EH (cell line): ENCODE data around the gene TIMM10.

ENCODE experiments used
- DNase-seq: peaks from one replicate; pipeline ENCODE4 v3.0.0-alpha.2; 2015; ENCODE audit warnings: low read depth

Gene TIMM10

DNA sequence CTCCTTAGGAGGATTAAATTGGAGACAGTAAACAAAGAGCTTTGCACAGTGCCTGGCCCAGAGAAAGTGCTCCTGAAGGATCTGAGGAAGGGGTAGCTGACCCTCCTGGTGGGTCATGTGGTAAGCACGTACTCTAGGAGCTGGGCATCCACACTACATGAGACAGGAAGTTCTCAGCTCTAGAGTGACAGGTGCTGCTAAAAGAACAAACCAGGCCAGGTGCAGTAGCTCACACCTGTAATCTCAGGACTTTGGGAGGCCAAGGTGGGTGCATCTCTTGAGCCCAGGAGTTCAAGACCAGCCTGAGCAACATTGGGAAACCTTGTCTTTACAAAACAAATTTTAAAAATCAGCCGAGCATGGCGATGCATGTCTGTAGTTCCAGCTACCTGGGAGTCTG lies 28.2 kb downstream of the TIMM10 start:
- no peak for DNase-seq

DNA sequence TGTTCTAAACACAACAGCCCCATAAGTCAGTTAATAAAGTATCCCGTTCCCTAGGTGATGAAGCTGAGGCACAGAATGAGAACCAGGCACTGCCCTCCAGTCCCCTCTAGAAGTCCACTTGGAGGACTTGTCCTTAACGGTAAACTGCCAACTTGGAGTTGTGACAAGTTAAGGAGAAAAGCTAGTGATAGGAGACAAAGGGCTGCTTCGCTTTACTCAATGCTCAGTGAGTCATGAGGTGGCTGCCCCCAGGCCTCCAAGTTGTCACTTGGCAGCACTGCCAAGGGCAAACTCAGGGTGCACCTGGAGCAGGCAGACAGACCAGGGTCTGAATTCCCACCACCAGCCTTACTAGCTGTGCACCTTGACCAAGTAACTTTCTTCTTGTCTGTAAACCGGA lies 28.6 kb downstream of the TIMM10 start:
- no peak for DNase-seq

DNA sequence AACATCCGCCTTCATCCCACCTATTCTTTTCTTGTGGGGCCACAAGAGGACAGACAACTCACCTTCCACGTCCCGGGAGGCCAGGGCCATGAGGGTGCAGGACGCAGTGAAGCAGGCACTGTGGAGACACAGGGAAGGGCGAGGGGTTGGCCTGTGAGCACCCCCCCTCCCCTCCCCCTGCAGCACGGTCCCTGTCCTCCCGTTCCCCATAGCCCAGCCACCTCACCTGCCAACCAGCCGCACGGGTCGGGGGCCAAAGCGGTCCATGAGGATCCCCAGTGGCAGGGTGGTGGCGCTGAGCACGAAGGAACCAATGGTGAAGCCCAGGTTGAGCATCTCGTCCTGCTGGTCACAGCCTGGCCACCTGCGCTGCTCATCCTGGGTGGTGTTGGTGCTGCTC lies 29.6 kb downstream of the TIMM10 start:
- DNase-seq = no peak

DNA sequence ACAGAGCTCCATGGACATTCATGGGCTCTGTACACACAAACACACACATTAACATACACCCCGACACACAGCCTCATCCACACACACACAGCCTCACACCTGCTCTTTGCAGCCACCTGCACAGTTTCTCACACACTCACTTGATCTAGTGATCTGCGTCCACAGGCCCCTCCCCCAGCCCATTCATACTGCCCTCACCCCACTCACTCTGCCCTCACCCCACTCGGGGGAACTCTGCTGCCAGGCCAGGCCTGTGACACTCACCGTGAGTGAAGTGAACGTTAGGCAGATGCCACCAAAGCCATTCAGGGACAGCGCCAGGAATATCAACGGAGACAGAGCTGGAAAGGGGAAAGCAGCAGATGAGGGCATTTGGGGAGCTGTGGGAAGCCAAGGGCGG lies 30.0 kb downstream of the TIMM10 start:
- no peak for DNase-seq

DNA sequence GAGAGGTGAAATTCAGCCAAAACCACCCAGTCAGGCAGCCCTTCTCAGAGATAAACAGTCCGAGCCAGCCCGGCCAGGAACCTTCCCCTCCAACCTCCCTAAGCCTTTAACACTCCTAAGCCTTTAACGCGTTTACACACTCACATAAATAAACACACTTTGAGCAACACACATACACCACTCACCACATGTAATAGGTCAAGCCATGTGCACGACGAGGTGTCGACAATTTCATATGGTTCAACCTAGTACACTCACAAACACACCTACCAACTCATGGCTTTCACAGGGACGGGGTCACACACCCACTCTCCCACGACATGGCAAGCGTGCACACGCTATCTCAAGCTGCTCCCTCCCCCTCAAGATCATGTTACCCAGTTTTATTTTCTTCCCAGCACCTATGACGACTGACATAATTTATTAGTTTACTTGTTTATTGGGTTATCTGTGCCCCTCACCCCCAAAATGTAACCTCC lies 30.5 kb downstream of the TIMM10 start:
- DNase-seq = no peak

DNA sequence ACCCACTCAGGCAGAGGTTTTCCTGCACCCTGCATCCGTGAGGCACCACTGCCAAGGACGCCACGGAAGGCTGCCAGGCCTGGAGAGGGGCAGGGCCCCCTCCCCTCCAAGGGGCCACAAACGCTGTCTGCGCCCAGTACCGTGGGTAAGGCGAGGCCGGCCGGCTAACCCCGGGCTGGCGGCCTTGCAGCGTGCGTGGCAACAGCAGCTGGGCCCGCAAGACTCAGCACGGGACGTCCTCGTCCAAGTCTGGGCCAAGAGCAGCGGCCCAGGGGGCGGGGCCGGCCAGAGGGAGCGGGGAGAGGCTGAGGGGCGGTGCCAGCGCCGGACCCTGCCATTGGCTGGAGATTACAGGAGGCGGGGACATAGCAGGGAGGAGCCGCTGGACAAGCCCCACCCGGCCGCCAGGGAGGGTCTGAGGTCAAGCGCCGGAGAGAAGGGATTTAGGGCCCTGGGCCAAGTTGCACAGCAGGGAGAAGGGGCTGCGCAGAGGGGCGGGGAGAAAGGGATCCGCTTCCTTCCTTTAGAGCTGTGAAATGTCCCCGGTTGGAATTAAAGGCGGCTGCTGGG lies 31.1 kb downstream of the TIMM10 start:
- peak; percentile 92 for DNase-seq

DNA sequence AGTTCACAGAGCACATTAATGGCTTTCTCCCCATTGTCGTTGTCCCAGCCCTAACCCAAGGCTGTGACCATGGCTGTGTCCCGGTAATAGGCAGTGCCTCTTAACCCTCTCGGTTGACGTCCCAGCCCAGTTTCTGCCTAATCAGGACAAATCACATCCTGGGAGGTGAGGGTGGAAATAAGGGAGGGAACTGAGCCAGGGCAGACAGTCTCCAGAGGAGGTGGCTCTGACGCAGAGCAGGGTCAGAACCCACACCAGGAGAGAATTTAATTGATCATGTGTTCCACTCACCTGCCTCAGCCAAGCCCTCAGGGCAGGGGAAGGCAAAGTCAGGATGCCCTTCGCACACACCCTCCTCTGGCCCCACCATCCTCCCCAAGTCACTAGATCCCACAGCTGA lies 32.0 kb downstream of the TIMM10 start:
- DNase-seq = no peak

DNA sequence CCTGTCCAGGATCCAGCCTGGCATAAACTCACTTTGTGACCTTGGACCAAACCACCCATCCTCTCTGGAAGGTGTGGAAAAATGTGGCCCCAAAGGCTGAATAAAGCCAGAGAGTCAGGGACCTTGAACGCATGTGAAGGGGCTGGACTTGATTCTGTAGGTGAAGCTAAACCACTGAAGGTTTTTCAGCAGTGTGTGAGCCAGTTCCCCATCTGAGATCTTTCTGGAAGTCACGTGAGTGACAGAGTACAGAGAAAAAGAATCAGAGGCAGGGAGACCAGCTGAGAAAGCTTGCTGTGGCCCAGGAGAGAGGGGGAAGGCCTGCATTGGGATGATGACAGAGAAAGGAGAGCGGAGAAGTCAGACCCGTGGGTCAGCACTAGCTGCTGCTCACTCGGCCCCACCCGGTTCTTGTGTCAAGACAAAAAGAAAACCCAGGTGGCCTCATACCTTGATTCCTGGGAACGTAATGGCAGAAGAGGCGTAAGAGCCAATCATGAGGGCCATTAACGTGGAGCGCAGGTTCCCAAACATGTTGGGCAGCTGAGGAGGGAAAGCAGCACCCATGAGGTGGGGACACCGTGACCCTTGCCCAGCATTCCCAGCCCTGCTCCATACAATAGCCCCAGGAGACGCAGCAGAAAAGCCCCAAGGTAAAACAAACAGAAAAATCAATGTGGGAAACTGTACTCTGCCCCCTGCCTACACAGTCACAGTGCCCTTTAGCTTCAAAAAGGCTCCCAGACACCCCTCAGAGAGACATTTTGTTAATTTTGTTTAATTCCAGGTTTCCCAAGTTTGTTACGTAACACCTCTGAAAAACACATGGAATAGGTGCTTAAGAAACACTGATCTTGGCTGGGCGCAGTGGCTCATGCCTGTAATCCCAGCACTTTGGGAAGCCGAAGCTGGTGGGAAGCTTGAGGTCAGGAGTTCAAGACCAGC lies 33.0 kb downstream of the TIMM10 start:
- no peak for DNase-seq

DNA sequence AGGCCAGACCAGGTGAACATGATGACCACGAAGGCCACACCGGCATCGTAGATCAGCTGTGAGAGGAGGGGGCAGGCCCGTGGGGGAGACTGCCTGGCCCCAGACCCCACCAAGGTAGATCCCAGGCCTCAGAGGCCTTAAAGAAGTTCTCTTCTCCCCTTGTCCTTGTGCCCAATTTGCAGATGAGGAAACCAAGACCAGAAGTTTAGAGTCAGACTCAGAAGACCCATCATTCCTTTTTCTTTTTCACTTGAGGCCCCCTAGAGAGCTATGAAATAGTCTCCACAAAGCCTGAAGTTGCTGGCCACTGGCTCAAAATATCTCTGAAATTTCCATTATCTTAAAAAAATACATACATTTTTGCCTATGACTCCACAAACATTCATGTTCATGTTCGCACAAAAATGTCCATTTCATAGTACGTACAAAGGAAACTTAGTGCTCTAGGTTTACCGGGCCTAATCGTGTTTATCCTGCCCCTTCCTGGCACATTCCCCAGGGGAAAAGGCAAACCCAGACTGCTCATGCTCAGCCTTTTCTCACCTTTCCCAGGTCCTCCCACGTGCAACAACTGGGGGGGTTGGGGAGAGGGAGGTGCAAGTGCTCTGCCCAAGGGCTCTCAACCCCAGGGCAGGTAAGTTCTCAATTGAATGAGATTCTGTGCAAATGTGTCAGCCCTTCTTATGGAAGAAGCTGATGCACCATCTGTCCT lies 34.3 kb downstream of the TIMM10 start:
- no peak for DNase-seq

DNA sequence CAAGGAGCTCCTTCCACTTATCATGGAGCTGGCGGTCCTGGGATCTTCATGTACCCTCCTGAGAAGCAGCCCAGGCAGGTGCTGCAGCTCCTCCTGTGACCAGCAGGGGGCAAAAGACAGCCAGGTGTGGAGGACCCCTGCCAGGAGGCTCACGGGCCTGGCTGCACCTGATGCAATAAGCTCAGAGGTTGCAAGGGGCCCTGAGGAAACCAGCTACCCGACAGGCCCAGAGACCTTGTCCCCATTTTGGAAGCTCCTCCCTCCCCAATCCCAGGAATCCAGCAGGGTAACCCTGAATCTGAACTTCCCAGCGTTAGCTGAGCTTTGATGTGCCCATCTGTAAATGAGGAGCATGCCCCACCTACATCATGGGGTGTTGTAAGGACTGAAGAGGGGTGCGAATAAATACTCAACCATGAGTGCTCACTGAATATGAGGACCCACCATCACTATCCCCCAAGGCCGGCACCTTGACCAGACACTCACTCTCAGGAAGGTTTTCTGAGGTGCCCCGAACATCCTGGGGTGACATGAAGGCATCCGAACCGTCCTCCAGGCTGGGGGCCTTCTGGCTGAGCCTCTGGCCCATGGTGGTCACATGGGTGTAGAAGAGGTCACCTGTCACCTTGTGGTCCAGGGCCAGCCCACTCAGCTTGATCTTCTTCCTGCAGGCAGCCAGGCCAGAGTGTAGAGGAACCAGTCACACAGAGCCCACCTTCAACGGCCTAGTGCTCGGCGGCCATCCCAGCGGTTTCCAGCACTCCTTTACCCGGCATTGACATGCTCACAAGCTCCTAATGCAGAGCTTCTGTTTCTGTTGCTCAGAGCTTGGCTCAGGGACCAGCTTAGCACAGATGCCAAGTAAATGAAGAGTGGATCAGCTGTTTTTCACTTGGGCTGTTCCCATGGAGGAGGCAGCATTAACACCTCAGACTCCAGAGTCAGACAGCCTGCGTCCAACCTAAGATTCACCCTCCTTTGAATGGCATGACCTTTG lies 36.7 kb downstream of the TIMM10 start:
- peak; percentile 37 for DNase-seq

DNA sequence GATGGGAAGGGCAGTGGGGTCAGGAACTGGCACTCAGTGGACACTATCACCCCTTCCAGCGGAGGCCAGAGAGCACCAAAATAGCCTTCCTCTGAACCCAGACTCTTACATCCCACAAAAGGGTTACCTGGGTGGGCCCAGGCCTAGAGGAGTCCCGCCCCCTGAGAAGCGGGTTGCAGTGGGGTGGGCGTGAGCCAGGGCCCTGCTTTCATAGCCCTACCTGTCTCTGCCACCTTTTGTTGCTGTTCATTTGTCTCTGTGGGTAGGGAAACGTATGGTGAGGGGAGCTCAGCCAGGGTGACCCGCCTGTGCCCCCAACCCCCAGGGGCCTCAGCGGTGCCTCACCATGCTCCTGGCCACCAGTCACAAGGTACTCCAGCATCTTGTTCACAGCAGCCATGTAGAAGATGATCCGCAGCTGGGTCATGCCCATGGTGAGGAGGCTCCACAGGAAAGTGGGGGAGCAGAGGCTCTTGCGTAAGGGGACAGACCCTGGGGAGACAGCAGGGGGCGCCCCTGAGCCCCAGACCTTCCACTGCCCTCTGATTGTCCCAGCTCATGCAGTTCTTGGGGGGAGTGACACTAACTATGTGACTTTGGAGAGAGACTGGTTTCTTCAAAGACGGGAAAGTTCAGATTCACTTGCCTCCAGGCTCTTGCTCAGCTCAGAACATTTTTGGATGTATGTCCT lies 39.0 kb downstream of the TIMM10 start:
- peak; percentile 48 for DNase-seq

DNA sequence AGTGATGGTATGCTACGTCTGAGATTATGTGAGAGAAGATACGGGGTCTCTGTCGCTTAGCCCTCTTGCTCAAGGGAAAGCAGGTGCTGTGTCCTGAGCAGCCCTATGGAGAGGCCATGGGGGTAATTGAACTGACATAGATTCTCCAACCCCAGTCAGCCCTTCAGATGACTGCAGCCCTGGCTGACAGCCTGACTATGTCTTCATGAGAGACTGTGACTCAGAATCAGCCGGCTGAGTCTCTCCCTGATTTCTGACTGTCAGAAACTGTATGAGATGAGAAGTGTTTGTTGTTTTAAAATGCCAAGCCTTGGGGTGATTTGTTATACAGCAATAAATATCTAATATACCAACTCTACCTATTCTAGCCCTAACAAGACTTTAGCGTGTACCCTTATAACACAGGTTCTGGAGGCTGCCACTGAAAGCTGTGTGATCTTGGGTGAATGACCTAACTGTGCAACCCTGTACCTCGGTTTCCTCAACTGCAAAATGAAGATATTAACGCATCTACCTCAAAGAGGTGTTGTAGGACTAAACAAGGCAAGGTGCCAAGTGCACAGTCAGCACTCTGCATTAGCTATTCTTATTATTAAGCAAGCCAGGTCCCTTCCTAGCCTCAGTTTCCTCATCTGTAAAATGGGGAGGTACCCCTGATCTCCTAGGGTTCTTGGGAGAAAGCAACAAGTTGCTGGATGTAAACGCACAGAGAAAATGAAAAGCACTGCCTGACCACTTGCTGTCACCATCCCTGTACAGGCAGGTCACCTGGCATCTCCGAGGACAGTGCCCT lies 39.9 kb downstream of the TIMM10 start:
- DNase-seq = peak; percentile 36

DNA sequence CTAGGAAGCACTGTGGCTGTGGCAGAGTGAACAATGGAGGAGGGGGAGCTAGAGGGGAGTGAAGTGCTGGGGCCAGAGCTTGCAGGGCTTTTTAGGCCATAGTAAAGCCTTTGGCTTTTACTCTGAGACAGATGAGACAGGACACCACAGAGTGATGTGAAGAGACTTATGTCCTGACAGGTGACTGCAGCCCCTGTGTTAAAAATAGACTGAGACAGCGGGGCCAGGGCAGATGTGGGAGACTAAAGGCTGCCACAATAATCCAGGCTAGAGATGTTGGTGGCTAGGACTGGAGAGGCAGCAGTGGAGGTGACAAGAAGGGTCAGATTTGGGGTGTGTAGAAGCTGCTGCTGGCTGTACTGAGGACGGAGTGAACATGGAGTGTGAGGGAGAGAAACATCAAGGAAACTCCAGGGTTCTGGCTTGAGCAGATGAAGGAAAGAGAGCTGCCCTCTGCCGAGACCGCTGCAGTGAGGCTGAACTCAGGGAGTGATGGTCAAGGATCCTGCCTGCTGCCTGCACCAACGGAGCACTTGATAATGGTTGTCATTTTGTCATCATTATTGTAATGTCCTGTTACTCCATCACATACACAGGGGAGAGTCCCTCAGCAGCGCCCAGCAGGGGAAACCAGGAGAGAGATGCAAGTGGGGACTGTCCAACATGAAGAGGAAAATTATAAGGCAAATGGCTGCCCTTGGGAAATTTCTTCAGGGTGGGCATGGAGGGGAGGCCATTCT lies 42.5 kb downstream of the TIMM10 start:
- DNase-seq = no peak

DNA sequence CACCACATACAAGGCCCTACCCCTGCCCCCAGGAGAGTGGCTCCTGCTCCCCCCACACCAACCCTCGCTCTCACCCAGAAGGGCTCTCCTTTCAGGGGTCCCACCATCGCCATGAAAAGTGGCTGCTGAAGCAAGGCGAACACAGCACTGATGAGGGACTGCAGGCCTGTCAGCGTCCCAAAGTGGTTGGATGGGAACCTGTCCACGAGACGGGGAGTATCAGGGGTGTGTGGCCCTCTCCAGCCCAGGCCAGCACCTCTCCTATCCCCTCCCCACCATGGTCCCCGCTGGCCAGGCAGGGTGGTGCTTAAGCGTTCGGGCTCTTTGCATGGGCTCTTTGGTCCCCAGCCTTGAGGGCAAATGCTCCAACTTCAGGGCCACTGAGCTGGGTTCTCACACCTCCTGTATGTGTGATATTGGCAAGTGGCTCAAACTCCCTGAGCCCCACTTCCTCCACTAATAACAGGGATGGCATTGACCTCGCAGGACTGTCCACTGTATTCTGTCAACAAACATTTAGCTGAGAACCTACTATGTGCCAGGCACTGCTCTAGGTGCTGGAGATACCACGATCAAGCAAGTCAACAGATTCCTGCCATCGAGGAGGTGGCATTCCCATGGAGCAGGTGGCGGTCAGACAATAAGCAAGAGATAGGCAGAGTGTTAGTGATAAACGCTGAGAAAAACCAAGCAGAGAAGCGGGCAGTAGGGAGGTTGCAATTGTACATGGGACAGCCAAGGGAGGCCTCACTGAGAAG lies 43.4 kb downstream of the TIMM10 start:
- DNase-seq = no peak

DNA sequence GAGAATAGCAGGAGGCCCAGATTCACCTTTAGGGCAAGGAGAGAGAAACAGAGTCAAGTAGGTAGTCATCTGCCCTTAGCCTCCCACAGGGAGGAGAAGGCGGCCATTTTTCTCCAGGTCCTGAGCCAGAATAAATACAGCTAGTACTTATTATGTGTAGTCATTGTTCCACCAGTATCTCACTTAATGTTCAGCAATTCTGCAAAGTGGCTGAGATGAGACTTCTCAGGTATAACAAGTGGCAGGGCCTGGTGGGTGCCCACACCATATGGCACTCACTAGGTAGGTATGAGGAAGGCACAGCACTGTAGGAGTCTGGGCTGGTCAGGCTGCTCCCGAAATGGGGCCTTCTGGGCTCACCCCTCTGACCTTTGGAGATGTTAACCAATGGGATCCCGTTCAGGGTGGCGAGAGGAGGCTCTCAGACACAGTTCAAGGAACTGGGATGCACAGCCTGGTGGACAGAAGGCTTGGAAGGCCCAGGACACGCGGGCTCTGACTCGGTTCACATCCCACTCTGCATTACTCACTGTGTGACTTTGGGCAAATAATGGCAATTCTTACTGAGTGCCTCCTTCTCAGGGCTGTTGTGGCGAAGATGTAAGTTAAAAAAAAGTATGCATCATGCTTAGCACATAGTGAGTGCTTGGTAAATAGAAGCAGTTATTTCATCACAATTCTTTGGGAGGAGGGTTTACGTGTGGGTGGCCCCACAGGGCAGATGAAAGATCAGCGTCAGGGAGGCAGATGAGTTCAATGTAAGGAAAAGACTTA lies 45.1 kb downstream of the TIMM10 start:
- DNase-seq = no peak

DNA sequence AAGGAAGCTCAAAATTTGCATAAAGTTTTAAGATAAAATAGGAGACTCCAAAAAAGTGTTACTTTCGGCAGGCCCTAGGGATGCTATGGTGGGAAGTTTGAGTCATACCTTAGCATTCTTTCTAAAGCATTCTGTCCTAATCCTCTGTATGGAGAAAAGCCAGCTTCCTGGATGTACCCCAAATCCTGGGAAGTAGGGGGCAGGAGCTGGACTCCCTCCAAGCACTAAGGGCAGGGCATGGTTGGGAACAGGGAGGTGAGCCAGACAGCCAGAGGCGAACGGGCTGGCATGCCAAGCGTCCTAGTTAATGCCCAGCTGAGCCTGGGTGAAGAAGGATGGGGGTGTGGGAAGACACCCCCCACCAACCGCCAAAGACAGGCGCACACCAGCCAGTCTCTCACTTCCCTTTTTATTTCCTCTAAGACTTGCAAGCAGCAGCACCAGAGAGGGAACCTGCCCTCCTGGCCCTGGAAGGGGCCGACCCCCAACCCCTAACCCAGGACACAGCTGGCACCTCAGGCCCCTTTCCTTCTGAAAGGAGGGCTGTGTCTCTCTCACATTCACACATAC lies 46.3 kb downstream of the TIMM10 start:
- DNase-seq = no peak

DNA sequence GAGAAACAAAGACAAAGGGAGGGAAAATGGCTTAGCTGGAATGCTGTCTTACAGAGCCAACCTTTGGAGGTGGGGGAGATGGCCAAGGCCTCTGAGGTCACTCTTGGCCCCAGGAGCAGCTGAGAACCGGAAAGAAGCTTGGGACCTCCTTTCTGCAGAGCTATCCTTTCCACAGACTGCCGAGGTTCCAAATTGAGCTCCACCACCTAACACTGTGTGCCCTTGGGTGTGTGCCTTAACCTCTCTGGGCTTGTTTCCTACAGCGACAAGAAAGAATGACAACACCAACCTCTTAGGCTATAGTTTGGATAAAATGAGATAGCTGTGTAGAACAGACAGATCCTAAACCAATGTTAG lies 47.0 kb downstream of the TIMM10 start:
- no peak for DNase-seq
